ENCODE results near the gene UGT1A8.

- TF ChIP-seq POLR2A (IDR thresholded peaks at IDR 0.05; ENCODE audit: borderline replicate concordance, extremely low read depth, insufficient read depth, insufficient read length), result no peak
- no peak for TF ChIP-seq RAD21 (IDR thresholded peaks at IDR 0.05; ENCODE audit: low read depth)
- no peak for TF ChIP-seq EZH2 (IDR thresholded peaks at IDR 0.05)
- no peak for TF ChIP-seq CTCF (IDR thresholded peaks at IDR 0.05 in 2 of 3, conservative IDR thresholded peaks at IDR 0.05 in 1 of 3; ENCODE audit: borderline replicate concordance in 1 of 3, insufficient read depth in 1 of 3, low read depth in 2 of 3, low read length in 2 of 3)
Observed at GRCh38 chr2:233821196-233821595, 203.8 kb downstream of the UGT1A8 start.
